SK-N-MC (cell line): ENCODE measurements around the gene ABCB11.

Experiments used
- EZH2 ChIP-seq: fragments of 200-600 bp; sonication (generic); IDR thresholded peaks from one replicate; pipeline ENCODE4 v1.6.1; 2017; ENCODE audit warnings: antibody characterized with exemption
- POLR2AphosphoS5 ChIP-seq: IDR thresholded peaks from 2 replicates; pipeline ENCODE4 v1.6.1; 2012; ENCODE audit warnings: mild to moderate bottlenecking, low read depth, low read length, borderline replicate concordance

DNA sequence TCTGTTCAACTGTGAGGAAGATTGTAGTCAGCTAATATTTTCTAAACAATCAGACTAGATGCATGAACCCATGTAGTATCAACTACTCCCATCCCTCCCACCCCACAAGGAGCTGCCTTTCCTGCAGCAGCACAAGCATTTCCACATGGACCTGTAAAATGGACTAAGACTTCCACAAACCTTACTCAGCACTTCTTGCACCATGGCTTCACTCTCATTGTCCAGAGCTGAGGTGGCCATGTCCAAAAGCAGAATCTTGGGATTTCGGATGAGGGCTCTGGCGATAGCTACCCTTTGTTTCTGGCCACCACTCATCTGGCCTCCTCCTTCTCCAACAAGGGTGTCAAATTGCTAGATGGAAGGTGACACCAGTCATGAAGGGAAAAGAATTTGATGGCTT, 61.3 kb downstream of the ABCB11 start:
- TF ChIP-seq POLR2AphosphoS5 (no peak), EZH2 (no peak)
